Spleen (tissue), 13 donors: ENCODE data around the gene OR4K14. TPM values are rescaled to one million over a fixed set of nuclear protein-coding genes. Genes with fewer than 3 reads are reported as not detected.

Source experiments
- DNase-seq: peaks from one replicate; pipeline ENCODE4 v3.0.0-alpha.2; 2020
- H3K27ac ChIP-seq, 8 donors: fragments of 200-600 bp; sonication (generic) in 7 of 8; 1 replicate in 4 of 8; 2 replicates in 4 of 8; pipeline versions ENCODE4 v1.5.0 to v1.8.0; 2016 to 2021; ENCODE audit warnings: inconsistent platforms in 4 of 8, mild to moderate bottlenecking in 4 of 8, moderate library complexity in 1 of 8
- H3K27me3 ChIP-seq, 7 donors: fragments of 200-600 bp; sonication (generic) in 6 of 7; replicated peaks in 1 of 7; 1 replicate in 4 of 7; 2 replicates in 3 of 7; pipeline versions ENCODE4 v1.5.0 to v1.8.0; 2016 to 2021; ENCODE audit warnings: inconsistent platforms in 3 of 7, mild to moderate bottlenecking in 1 of 7
- H3K36me3 ChIP-seq, 6 donors: fragments of 200-600 bp; sonication (generic) in 5 of 6; 1 replicate in 4 of 6; 2 replicates in 2 of 6; pipeline versions ENCODE4 v1.5.0 to v1.8.0; 2016 to 2021; ENCODE audit warnings: inconsistent platforms in 2 of 6
- H3K4me1 ChIP-seq, 6 donors: fragments of 200-600 bp; sonication (generic) in 5 of 6; 1 replicate in 3 of 6; 2 replicates in 3 of 6; pipeline versions ENCODE4 v1.5.0 to v1.8.0; 2016 to 2021; ENCODE audit warnings: inconsistent platforms in 3 of 6
- H3K4me3 ChIP-seq, 8 donors: fragments of 200-600 bp; sonication (generic) in 7 of 8; 1 replicate in 4 of 8; 2 replicates in 4 of 8; pipeline versions ENCODE4 v1.5.0 to v1.8.0; 2016 to 2021; ENCODE audit warnings: inconsistent platforms in 4 of 8, mild to moderate bottlenecking in 4 of 8, moderate library complexity in 2 of 8
- H3K9me3 ChIP-seq, 8 donors: fragments of 200-600 bp; sonication (generic) in 7 of 8; 1 replicate in 4 of 8; 2 replicates in 4 of 8; pipeline versions ENCODE4 v1.5.0 to v1.8.0; 2016 to 2021; ENCODE audit warnings: inconsistent platforms in 4 of 8
- POLR2A ChIP-seq, 3 donors: fragments of 450-650 bp; IDR thresholded peaks; one replicate each; pipeline ENCODE4 v1.5.1; 2017; ENCODE audit warnings: antibody characterized with exemption in 3 of 3, mild to moderate bottlenecking in 1 of 3
- POLR2AphosphoS5 ChIP-seq, 3 donors: sonication (generic); formaldehyde crosslinking; IDR thresholded peaks; one replicate each; pipeline ENCODE4 v1.5.1; 2017; ENCODE audit warnings: antibody characterized with exemption in 3 of 3
- WGBS, 5 donors: extraction: QIAGEN DNeasy Blood & Tissue Kit in 3 of 5; methylation state at CpG; one replicate each; pipeline versions ENCODE4 v1.1.5 to v1.1.7; 2013 to 2018; 5-methylcytosine and 5-hydroxymethylcytosine counted together
- intact Hi-C: fragments of 100-400 bp; cut with DNase I; formaldehyde crosslinking; loops from one replicate; pipeline ENCODE4 v1.15.0; 2023; ENCODE audit warnings: low total_unique reads
- long read RNA-seq, 2 donors: transcript quantifications; one replicate each; lab custom pipeline, GENCODE V29; 2026
- polyA plus RNA-seq, 3 donors: library from polyadenylated mRNA; stranded (reverse); fragments of 200-250 nt; gene quantifications; one replicate each; pipeline ENCODE4 v1.2.1, GENCODE V29; 2013
- total RNA-seq, 7 donors: library from RNA; depleted of rRNA in 3 of 7; stranded (reverse); fragments of >200 nt in 3 of 7; fragmentation: NEBNext Ultra II Directional in 4 of 7; extraction: Animal tissue kit (Norgen Biotek cat#: 25700) in 4 of 7; gene quantifications; one replicate each; pipeline versions ENCODE4 v1.1.0 to v1.2.1, GENCODE V29; 2016 to 2021
- TF ChIP-seq, protein P1 (sequence below), 11 experiments: fragments of 200-600 bp in 7 of 11; fragments of 450-650 bp in 4 of 11; sonication (generic) in 4 of 11; IDR thresholded peaks in 8 of 11; conservative IDR thresholded peaks in 3 of 11; 1 replicate in 7 of 11; 2 replicates in 4 of 11; pipeline versions ENCODE4 v1.4.0 to v1.8.0; 2016 to 2021; ENCODE audit warnings: antibody characterized with exemption in 11 of 11, inconsistent platforms in 4 of 11, mild to moderate bottlenecking in 1 of 11
- donor health status: healthy with polysubstance abuse.
- donor health status: DM: no; HTN: no; CAD: no; lungs with moderate emphysema.
- donor health status: DM: no; HTN: no; CAD: no.
- donor health status: Bipolar disorder and iron deficiency.
- donor health status: healthy.
- donor health status: DM: no; HTN: no; CAD: no.
- donor health status: DM: yes; HTN: yes; CAD: no.

Gene OR4K14, protein sequence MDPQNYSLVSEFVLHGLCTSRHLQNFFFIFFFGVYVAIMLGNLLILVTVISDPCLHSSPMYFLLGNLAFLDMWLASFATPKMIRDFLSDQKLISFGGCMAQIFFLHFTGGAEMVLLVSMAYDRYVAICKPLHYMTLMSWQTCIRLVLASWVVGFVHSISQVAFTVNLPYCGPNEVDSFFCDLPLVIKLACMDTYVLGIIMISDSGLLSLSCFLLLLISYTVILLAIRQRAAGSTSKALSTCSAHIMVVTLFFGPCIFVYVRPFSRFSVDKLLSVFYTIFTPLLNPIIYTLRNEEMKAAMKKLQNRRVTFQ
- total RNA-seq (not detected), polyA plus RNA-seq (not detected)
- long read RNA-seq, donor 1 = 0 reads
- long read RNA-seq, donor 2 = 0 reads

DNA sequence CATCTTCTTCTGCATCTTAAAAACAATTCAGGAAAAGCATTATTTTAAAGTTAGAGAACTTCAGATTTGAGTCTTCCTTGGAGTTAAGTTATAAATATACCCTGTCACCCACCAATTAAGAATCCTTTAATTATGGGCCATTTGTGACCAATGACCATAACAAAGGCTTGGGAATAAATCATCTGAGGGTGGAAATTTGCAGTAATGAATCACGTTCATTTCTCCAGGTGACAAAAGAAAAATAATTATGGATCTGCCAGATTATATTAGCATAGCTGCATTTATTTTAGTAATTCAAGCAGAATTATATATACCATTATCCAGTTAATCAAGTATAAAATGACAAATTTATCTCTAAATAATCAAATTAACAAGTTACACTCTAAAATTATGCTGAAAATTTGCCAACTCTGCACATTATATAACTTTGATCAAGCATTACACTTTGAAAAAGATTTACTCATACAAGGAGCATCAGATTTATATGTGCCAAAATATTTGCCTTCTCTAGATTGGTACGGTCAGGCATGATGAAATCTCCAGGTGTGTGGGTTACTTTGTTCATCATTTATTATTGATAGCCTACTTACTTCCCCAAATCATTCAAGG, at the start of gene OR4K14:
Gene OR4K14 (minus strand): TSS at position 51 of the 609 bp plus-strand sequence. CDS start 4,114 bp downstream, outside the sequence.
- no peak for DNase-seq
- Histone ChIP-seq H3K27me3 (no peaks in the 10 kb centered on the region), H3K4me3 (no peak within 1 kb of the TSS), H3K27ac (no peak within 1 kb of the TSS), H3K9me3 (peaks cover 0 to 4% (median 0%) of the 10 kb centered on the region in 8 donors), H3K4me1 (no peaks in the 10 kb centered on the region), H3K36me3 (no peaks in the 10 kb centered on the region)
- TF ChIP-seq POLR2AphosphoS5 (IDR thresholded peaks at IDR 0.05) = no peak
- TF ChIP-seq, protein P1, sequence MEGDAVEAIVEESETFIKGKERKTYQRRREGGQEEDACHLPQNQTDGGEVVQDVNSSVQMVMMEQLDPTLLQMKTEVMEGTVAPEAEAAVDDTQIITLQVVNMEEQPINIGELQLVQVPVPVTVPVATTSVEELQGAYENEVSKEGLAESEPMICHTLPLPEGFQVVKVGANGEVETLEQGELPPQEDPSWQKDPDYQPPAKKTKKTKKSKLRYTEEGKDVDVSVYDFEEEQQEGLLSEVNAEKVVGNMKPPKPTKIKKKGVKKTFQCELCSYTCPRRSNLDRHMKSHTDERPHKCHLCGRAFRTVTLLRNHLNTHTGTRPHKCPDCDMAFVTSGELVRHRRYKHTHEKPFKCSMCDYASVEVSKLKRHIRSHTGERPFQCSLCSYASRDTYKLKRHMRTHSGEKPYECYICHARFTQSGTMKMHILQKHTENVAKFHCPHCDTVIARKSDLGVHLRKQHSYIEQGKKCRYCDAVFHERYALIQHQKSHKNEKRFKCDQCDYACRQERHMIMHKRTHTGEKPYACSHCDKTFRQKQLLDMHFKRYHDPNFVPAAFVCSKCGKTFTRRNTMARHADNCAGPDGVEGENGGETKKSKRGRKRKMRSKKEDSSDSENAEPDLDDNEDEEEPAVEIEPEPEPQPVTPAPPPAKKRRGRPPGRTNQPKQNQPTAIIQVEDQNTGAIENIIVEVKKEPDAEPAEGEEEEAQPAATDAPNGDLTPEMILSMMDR (IDR thresholded peaks at IDR 0.05 in 8 of 11, conservative IDR thresholded peaks at IDR 0.05 in 3 of 11) = no peak
- no peak for TF ChIP-seq POLR2A (IDR thresholded peaks at IDR 0.05)
- 54 to 83% (median 77%) methylated on average over 2 of the region's 2 CpGs for WGBS, 5 donors
- intact Hi-C loops = no loop called here

GRCh38 chr14:20059745-20060144, 40.6 kb upstream of the OR4K14 start, which contains the start of gene OR4L1:
OR4L1 (plus strand) TSS chr14:20060045; CDS start chr14:20060045, 0 bp downstream.
- no peak for TF ChIP-seq POLR2AphosphoS5 (IDR thresholded peaks at IDR 0.05)
- TF ChIP-seq, protein P1 (IDR thresholded peaks at IDR 0.05 in 8 of 11, conservative IDR thresholded peaks at IDR 0.05 in 3 of 11) = no peak
- Histone ChIP-seq H3K4me3 (no peak within 1 kb of the TSS), H3K4me1 (no peaks in the 10 kb centered on the region), H3K36me3 (no peaks in the 10 kb centered on the region), H3K27ac (no peak within 1 kb of the TSS), H3K27me3 (no peaks in the 10 kb centered on the region), H3K9me3 (peaks cover 0 to 8% (median 0%) of the 10 kb centered on the region in 8 donors)
- intact Hi-C loops = no loop called here
- 57 to 76% (median 69%) methylated on average over 2 of the region's 2 CpGs for WGBS, 5 donors
- no peak for DNase-seq

DNA sequence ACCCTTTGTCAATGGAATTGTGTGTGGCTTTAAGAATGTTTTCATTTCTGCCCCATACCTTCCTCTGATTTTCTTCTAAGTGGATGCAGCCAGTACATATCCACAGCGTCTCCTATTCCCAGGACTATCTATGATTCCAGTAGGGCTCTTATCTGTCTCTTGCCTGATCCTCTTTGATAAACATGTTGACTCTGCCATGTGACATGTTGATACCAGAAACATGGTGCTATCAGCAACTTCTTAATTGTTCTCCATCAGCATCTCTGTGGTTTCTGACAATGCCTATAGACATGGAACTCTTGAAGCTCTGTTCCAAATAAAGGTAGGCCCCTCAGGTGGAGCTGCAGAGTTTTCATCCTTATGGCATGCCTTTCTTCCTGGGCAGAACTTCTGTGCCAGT, 29.1 kb upstream of the OR4K14 start:
- H3K4me1 ChIP-seq = no peaks in the 10 kb centered on the region
- no peak for DNase-seq
- H3K27me3 ChIP-seq = no peaks in the 10 kb centered on the region
- H3K27ac ChIP-seq = no peak overlapping the region
- peaks cover 0 to 2% (median 0%) of the 10 kb centered on the region in 8 donors for H3K9me3 ChIP-seq
- H3K4me3 ChIP-seq = no peak overlapping the region
- no peaks in the 10 kb centered on the region for H3K36me3 ChIP-seq
- no peak for TF ChIP-seq POLR2AphosphoS5 (IDR thresholded peaks at IDR 0.05)
- TF ChIP-seq, protein P1 (IDR thresholded peaks at IDR 0.05 in 8 of 11, conservative IDR thresholded peaks at IDR 0.05 in 3 of 11) = no peak
- TF ChIP-seq POLR2A (IDR thresholded peaks at IDR 0.05) = no peak
- whole genome bisulfite sequencing, 5 donors = 58 to 93% (median 86%) methylated on average over 1 of the region's 1 CpG
- intact Hi-C loops = no loop called here

DNA sequence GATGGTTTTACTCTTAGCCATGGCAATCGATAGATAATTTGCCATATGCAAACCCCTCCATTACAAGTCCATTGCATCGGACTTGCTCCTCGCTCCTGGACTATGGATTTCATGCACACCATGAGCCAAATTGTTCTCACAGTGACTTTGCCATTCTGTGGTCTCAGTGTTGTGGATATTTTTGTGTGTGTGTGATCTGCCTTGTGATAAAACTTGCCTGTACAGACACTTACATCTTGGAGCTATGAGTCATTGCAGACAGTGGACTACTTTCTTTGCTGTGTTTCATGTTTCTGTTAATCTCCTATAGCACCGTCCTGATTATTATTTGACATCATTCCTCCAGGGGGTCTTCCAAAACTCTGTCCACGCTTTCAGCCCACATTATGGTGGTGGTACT, 25.1 kb upstream of the OR4K14 start:
- peaks cover 0 to 5% (median 0%) of the 10 kb centered on the region in 8 donors for H3K9me3 ChIP-seq
- TF ChIP-seq, protein P1 (IDR thresholded peaks at IDR 0.05 in 8 of 11, conservative IDR thresholded peaks at IDR 0.05 in 3 of 11) = no peak
- TF ChIP-seq POLR2AphosphoS5 (IDR thresholded peaks at IDR 0.05) (no peak), POLR2A (IDR thresholded peaks at IDR 0.05) (no peak)
- H3K4me3 ChIP-seq = no peak overlapping the region
- no peak overlapping the region for H3K27ac ChIP-seq
- intact Hi-C loops = no loop called here
- WGBS, 5 donors = 64 to 83% (median 72%) methylated on average over 5 of the region's 5 CpGs
- DNase-seq = no peak
- no peaks in the 10 kb centered on the region for H3K4me1 ChIP-seq
- no peaks in the 10 kb centered on the region for H3K27me3 ChIP-seq
- no peaks in the 10 kb centered on the region for H3K36me3 ChIP-seq
